D721Med (cell line): ENCODE measurements around the gene COL21A1.

Source experiments
- DNase-seq: peaks from one replicate; pipeline ENCODE4 v3.0.0; 2011; ENCODE audit warnings: low spot score; ENCODE audit not compliant: insufficient read length
- FAIRE-seq: peaks from 2 replicates; lab custom pipeline; 2011; peaks lifted over from hg19 to GRCh38; lab: Jason Lieb, UNC
- TF ChIP-seq, protein P1 (sequence below): IDR thresholded peaks from 2 replicates; pipeline ENCODE4 v1.5.1; 2012; ENCODE audit warnings: mild to moderate bottlenecking, control low read depth; ENCODE audit not compliant: insufficient read depth; ENCODE audit errors: missing control alignments

Gene COL21A1

DNA sequence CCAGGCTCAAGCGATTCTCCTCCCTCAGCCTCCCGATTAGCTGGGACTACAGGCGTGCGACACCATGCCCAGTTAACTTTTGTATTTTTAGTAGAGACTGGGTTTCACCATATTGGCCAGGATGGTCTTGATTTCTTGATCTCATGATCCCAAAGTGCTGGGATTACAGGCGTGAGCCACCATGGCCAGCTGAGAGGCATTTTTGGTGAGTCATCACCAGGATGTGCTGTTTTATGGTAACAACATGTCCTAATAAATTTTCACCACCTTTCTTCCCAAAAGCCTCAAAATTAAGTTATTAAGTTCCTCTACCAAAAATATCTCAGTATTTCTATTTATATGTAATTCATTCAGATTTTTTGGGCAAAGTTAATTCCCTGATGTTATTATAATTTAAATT is 53.5 kb downstream of the COL21A1 start:
- no peak for DNase-seq
- TF ChIP-seq, protein P1, sequence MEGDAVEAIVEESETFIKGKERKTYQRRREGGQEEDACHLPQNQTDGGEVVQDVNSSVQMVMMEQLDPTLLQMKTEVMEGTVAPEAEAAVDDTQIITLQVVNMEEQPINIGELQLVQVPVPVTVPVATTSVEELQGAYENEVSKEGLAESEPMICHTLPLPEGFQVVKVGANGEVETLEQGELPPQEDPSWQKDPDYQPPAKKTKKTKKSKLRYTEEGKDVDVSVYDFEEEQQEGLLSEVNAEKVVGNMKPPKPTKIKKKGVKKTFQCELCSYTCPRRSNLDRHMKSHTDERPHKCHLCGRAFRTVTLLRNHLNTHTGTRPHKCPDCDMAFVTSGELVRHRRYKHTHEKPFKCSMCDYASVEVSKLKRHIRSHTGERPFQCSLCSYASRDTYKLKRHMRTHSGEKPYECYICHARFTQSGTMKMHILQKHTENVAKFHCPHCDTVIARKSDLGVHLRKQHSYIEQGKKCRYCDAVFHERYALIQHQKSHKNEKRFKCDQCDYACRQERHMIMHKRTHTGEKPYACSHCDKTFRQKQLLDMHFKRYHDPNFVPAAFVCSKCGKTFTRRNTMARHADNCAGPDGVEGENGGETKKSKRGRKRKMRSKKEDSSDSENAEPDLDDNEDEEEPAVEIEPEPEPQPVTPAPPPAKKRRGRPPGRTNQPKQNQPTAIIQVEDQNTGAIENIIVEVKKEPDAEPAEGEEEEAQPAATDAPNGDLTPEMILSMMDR, result no peak
- no peak for FAIRE-seq

DNA sequence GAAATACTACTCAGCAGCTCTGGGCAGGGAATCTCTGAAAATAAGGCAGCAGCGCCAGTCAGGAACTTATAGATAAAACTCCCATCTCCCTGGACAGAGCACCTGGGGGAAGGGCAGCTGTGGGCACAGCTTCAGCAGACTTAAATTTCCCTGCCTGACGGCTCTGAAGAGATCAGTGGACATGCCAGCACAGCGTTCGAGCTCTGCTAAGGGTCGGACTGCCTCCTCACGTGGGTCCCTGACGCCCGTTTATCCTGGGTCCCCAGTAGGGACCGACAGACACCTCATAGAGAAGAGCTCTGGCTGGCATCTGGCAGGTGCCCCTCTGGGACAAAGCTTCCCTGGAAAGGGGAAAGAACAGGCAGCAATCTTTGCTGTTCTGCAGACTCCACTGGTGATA is 59.0 kb downstream of the COL21A1 start:
- TF ChIP-seq, protein P1, result no peak
- no peak for FAIRE-seq
- no peak for DNase-seq

DNA sequence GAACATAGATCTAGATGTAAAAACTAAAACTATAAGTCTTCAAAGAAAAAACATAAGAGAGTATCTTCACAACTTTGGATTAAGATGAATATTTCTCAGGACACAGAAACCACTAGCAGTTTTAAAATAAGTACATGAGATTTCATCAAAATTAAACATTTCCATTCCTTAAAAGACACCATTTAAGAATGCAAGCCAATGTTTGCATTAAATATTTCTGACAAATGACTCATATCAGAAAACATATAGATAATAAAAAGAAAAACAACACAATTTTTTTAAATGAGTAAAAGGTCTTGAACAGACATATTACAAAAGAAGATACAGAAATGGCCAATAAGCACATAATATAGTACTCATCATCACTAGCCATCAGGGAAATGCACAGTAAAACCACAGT is 59.7 kb downstream of the COL21A1 start:
- TF ChIP-seq, protein P1, result no peak
- no peak for DNase-seq
- FAIRE-seq, result no peak

DNA sequence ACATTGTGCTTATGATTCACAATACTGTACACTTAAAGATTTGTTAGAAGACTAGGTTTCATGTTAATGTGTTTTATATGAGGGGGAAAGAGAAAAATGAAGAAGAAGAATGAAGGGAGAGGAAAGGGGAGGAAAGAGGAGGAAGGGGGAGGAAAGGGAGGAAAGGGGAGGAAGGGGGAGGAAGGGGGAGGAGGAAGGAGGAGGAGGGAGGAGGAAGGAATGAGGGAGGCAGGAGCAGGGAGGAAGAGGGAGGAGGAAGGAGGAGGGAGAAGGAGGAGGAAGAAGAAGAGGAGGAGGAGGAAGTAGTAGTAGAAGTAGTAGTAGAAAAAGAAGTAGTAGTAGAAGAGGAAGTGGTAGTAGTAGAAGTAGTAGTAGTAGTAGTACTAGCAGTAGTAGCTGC is 70.6 kb downstream of the COL21A1 start:
- DNase-seq (no peak), FAIRE-seq (no peak)
- TF ChIP-seq, protein P1, result no peak

DNA sequence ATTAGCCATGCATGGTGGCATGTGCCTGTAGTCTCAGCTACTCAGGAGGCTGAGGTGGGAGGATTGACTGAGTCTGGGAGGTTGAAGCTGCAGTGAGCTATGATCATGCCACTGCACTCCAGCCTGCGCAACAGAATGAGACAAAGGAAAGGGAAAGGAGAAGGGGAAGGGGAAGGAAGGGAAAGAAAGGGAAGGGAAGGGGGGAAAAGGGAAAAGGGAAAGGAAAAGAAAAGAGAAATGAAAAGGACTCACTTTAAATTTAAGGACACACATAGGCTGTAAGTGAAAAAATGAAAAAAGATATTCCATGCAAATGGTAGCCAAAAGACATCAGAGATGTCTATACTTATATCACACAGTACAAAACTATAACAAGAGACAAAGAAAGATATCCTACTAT is 74.2 kb downstream of the COL21A1 start:
- no peak for DNase-seq
- TF ChIP-seq, protein P1, result no peak
- FAIRE-seq, result no peak

DNA sequence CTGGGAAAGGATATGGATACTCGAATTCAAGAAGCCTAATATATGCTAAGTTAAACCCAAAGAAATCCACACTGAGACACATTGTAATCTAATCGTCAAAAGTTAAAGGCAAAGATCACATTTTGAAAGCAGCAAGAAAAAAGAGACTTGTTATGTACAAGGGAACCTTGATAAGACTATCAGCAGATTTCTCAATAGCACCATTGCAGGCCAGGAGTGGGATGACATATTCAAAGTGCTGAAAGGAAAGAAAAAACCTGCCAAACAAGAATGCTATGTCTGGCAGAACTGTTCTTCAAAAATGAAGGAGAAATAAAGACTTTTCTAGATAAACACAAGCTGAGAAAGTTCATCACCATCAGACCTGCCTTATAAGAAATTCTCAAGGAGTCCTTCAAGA is 75.2 kb downstream of the COL21A1 start:
- DNase-seq (no peak), FAIRE-seq (no peak)
- TF ChIP-seq, protein P1, result no peak

DNA sequence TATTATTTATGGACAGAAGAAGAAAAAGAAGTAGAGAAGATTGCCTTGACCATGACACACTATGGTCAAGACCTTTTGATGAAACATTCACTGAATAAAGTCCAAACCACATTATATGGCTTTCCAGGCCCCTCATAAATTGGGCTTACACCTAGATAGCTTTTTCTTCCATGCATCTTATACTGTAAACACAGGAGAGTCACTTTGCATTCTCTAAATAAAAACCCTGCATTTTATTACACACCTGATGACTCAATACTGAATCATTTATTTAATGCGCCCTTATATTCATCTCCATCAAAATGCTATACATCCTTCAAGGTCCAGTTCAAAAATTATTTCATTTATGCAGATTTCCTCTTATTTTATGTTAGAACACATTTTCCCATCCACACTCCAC is 78.0 kb downstream of the COL21A1 start:
- FAIRE-seq, result no peak
- TF ChIP-seq, protein P1, result no peak
- no peak for DNase-seq
